Stimulated activated CD4-positive, alpha-beta T cell treated with anti-CD3 and anti-CD28 coated beads, Interleukin-12 subunit alpha, Interleukin-12 subunit beta, amount 100 ng/mL, for 48 hours (primary cell): ENCODE results near the gene SH3D19.
A peak's percentile ranks its signal among the peaks of the same experiment; 100 is the strongest.
"Not testable (repeated sequence)": the region's sequence is repeated elsewhere in the genome, so short reads cannot be mapped to it uniquely, and the experiment has no call there.

Experiments
- DNase-seq, 3 donors: peaks; one replicate each; pipeline ENCODE4 v3.0.0-alpha.2; 2020; ENCODE audit warnings: low read depth in 2 of 3, low spot score in 1 of 3

The SH3D19 gene

GRCh38 chr4:151157543-151157942, 167.9 kb downstream of the SH3D19 start:
- DNase-seq: no peak

GRCh38 chr4:151153585-151153984, 171.8 kb downstream of the SH3D19 start:
- no peak for DNase-seq

GRCh38 chr4:151152028-151152427, 173.4 kb downstream of the SH3D19 start:
- DNase-seq: no peak

- no peak for DNase-seq
Measured at GRCh38 chr4:151150821-151151580, 174.4 kb downstream of the SH3D19 start.

- DNase-seq: no peak
Measured at GRCh38 chr4:151148261-151148660, 177.1 kb downstream of the SH3D19 start.

GRCh38 chr4:151147000-151147399, 178.4 kb downstream of the SH3D19 start:
- no peak for DNase-seq

- no peak for DNase-seq
Measured at GRCh38 chr4:151144329-151145072, 180.9 kb downstream of the SH3D19 start.

GRCh38 chr4:151143811-151144210, 181.6 kb downstream of the SH3D19 start:
- no peak for DNase-seq

- DNase-seq: no peak
Measured at GRCh38 chr4:151143162-151143561, 182.2 kb downstream of the SH3D19 start.

- no peak for DNase-seq
Measured at GRCh38 chr4:151142758-151143157, 182.6 kb downstream of the SH3D19 start.

- DNase-seq: no peak
Measured at GRCh38 chr4:151139814-151140213, 185.6 kb downstream of the SH3D19 start.

- not testable (repeated sequence) for DNase-seq
Measured at GRCh38 chr4:151136048-151136447, 189.4 kb downstream of the SH3D19 start.

GRCh38 chr4:151133311-151133710, 192.1 kb downstream of the SH3D19 start:
- DNase-seq: no peak

GRCh38 chr4:151129796-151130195, 195.6 kb downstream of the SH3D19 start:
- no peak for DNase-seq

GRCh38 chr4:151117371-151117962, 207.9 kb downstream of the SH3D19 start:
- peak in 2 of 3 donors; percentile 24 to 62 for DNase-seq

GRCh38 chr4:151114986-151115385, 210.4 kb downstream of the SH3D19 start:
- no peak for DNase-seq

- no peak for DNase-seq
Measured at GRCh38 chr4:151114338-151114737, 211.1 kb downstream of the SH3D19 start.

GRCh38 chr4:151110236-151110635, 215.2 kb downstream of the SH3D19 start:
- DNase-seq: no peak

GRCh38 chr4:151107063-151107462, 218.3 kb downstream of the SH3D19 start:
- DNase-seq: no peak

- no peak for DNase-seq
Measured at GRCh38 chr4:151105454-151106032, 219.9 kb downstream of the SH3D19 start.

GRCh38 chr4:151104621-151105020, 220.8 kb downstream of the SH3D19 start:
- DNase-seq: no peak

GRCh38 chr4:151103758-151104157, 221.6 kb downstream of the SH3D19 start:
- no peak for DNase-seq
